ENCODE measurements around the gene SLC6A4.

- TF ChIP-seq CTCF (optimal IDR thresholded peaks at IDR 0.05 in 1 of 3, IDR thresholded peaks at IDR 0.05 in 1 of 3, conservative IDR thresholded peaks at IDR 0.05 in 1 of 3; ENCODE audit: extremely low read depth in 1 of 3, insufficient read depth in 2 of 3, low read length in 3 of 3) (no peak), EZH2 (IDR thresholded peaks at IDR 0.05; ENCODE audit: low read length) (no peak)
These were observed 74.9 kb downstream of the SLC6A4 start for GRCh38 chr17:30160419-30161172.

All from keratinocyte (primary cell).